Astrocyte of the hippocampus (primary cell): ENCODE measurements around the gene CTSZ.

ENCODE experiments used
- DNase-seq: peaks from one replicate; pipeline ENCODE4 v3.0.0; 2011; ENCODE audit warnings: low read depth, low spot score

Gene CTSZ

DNA sequence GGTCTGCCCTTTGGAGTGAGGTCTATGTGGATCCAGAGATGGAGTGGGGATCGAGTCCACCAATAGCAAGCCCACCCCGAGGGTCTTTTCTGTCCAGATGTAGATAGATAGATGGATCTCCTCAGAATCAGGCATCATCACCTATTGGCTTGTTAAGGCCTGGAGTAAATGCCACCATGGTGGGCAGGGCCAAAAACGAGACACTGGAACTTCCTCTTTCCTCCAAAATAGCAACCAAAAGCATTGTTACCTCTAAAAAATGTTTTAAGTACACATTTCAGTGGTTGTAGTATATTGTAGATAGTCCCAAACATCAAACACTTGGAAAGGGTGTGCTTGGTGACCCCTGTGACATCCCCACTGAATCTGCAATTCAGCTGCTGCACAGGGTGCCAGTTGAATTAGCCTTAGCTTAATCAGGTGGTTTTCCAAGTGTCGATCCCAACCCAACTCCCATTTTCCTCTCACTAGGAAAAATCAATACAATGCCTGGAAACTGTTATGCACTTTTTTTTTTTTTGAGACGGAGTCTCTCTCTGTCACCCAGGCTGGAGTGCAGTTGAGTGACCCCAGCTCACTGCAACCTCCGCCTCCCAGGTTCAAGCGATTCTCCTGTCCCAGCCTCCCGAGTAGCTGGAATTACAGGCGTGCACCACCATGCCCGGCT lies 61.0 kb downstream of the CTSZ start:
- no peak for DNase-seq
